Occipital lobe (tissue), 2 donors: ENCODE data around the gene DUSP18. TPM values are rescaled to one million over a fixed set of nuclear protein-coding genes. Genes with fewer than 3 reads are reported as not detected.
A peak's percentile ranks its signal among the peaks of the same experiment; 100 is the strongest.
"Not testable (repeated sequence)": the region's sequence is repeated elsewhere in the genome, so short reads cannot be mapped to it uniquely, and the experiment has no call there.

Experiments used
- DNase-seq: peaks from one replicate; lab custom pipeline; 2025; lab: John Stamatoyannopoulos, UW
- total RNA-seq: library from RNA; depleted of rRNA; stranded (reverse); fragments of >200 nt; gene quantifications from one replicate; pipeline ENCODE4 v1.2.3, GENCODE V29; 2014

The DUSP18 gene
- total RNA-seq, result 22.9 TPM

DNA sequence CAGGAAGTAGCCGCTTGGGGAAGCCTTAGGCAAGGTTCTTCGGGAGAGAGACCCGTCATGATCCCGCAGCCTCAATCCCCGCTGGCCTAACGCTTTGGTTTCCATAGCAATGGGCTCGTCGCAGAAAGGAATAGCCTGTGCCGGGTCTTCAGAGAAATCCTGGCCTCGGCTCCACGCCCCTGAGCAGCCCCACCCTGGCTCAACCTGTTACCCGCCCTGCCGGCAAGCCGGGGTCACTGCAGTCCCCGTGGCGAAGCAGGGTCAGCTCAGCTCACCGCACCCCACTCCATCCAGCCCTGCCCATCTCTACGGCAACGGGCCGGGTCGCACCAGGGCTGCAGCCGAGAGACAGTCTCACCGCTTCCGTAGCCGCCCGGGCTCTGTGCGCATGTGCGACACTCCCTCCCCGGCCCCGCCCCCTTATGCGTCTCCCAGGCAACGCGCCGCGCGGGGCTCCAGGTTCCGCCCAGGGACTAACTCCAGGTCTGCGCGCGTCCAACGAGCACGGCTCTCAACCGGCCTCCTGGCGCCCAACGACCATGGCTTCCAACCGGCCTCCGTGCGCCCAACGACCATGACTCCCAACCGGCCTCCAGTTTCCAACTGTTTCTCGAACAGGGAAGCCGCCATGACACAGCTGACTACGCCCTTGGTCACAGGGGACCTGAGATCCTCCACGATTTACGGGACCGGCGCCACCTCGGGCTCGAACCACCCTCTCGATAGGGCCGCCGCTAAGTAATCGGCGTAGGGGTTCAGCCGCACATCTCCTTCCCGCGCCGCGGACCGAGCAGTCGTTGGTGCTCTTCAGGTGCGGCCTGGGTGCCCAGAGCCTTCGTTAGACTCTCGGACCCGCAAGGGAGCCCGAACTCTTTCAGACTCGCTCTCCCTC lies at the start of gene DUSP18:
Gene DUSP18 (minus strand): TSS at position 382 of the 892 bp plus-strand sequence. CDS start 3,872 bp downstream, outside the sequence.
- peak; percentile 90 for DNase-seq

DNA sequence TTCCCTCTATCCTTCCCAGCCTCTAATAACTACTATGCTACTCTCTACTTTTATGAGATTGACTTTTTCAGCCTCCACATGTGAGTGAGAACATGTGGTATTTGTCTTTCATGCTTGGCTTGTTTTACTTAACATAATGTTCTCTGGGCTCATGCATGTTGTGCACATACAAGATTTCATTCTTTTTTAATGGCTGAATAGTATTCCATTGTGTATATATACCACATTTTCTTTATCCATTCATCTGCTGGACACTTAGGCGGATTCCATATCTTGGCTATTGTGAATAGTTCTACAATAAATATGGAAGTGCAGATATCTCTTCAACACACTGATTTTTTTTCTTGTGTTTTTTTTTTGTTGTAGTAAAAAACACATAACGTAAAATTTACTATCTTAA lies 46.4 kb upstream of the DUSP18 start:
- DNase-seq, result no peak

DNA sequence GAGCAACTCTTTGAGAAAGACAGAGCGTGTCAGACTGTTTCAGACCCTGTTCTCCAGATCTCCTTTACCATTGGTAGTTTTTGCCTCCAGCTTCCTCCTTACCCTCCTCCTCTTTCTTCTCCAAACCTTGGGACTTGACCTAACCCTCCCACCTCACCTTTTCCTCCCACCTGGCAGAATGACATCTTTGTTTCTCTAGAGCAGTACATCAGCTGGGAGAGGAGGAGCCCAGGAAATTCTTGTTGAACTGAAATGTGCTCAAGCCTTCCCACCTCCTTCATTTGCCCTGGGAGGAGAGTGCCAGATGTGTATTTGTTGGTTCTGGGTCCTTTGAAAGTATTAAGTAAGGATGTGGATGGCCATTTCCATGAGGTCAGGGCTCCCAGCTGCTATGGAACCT lies 44.4 kb upstream of the DUSP18 start:
- no peak for DNase-seq

DNA sequence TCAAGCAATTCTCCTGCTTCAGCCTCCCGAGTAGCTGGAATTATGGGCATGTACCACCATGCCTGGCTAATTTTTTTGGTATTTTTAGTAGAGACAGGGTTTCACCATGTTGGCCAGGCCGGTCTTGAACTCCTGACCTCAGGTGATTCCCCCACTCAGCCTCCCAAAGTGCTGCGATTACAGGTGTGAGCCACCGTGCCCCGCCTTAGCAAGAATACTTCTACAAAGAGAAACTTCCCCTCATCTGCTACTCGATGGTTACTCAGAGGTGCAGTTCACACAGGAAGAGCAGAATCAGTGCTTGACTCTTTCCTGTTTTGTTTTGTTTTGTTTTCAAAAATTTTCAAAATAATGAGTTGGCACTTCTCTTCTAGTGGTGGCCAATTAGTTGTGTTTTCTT lies 42.3 kb upstream of the DUSP18 start:
- DNase-seq, result not testable (repeated sequence)

DNA sequence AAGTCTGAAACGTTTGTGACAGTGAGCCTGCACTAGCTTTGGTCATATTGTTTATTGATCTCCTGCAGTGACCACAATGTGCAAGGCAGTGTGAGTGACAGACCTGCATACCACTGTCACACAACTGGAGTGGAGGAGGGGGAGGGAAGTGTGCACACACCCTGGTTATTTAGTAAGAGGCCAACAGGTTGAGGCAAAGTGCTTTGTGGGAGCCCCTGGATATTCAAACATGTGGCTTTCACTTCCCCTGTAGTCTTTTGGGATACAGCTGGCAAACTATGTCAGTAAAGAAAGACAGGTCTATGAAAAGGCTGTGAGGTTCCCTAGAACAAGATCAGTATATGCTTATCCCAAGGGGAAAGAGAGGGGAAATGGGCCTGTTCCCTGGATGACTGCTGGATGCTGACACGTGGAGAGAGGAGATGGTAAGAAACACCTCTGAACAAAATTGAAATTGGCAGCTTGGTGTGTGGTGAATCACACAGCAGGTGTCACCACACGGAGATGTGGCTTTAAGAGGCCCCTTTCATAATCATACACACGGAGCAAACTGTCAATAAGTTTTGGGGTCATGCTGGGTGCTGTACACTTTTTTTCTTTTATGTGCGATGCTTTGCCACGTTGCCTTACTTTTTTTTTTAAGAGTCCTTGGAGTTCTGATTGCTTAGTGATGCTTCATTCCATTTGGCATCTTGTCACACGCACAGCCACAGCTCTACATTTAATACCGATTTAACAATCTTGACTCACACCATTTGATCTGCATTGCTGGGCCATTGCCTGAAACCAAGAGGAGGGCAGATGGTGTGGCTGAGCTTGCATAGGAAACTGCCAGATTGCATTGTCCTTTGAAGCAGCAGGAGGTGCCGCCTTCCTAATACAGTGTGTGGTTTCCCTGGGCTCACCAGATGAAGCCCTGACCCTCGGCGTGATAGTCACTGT lies 38.3 kb upstream of the DUSP18 start:
- DNase-seq, result peak; percentile 69

DNA sequence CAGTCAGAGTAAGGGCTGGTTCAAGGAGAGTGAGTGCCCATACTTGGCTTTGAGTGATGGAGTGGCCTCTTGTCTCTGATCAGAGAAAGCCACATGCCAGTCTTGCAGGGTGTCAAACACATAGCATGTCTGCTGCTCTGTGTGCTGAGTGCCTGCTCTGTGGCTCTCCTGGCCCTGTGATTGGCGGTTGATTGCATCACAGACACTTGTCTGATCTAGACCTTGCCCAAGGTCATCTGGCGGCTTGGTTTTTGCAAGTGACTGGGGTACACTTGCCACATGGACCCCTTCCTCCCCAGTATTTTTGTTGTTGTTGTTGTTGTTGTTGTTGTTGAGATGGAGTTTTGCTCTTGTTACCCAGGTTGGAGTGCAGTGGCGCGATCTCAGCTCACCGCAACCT lies 37.3 kb upstream of the DUSP18 start:
- DNase-seq, result no peak

DNA sequence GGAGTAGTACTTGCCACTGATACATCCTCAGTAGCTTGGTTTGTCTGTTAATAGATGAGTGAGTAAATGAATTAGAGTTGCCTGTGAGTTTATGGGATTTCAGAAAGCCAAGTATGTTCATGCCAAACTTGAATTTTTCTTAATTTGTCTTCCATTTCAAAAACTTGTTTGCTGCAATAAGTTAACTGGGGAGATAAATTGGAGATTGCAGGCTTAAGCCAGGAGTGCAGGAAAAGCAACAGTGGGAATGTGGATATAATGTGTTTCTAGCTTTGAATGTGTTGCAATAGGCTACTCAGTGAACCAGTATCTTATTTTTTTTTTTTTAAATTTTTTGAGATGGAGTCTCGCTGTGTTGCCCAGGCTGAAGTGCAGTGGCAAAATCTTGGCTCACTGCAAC lies 35.2 kb upstream of the DUSP18 start:
- DNase-seq, result no peak

DNA sequence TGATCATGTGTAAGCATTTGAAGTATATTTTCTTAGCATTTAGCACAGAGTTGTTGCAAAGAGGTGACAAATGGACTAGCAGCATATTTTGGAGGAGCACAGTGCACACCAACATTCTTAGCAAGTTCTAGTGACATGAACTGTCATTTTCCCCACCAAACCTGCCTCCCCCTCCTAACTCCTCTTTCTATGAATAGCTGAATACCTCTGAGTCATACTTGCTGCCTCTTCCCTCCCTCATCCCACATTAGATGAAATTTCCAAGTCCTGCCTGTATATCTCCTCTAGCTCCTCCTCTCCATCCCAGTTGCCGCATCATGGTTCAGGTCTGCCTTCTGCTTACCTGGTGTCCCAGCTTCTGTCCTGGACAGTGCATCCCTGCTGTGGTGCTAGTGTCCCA lies 34.2 kb upstream of the DUSP18 start:
- DNase-seq, result peak; percentile 44

DNA sequence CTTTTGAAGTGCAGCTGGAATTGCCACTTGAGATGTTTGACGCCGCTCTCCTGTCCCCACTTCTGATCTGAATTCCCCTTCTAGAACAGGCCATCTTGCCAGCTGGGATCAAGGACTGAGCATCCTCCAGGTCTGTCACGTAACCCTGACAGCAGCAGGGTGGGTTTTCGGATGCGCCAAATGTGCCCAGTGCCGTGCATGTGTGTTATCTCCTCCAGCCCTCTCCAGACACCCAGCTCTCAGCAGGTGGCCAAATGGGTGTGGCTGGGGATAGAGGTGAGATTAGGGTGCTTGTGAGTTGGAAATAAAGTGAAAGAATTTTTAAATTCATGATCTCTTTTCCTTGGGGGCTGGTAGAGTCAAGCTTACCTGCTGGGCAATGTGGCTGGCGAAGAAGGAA lies 30.3 kb upstream of the DUSP18 start:
- no peak for DNase-seq

DNA sequence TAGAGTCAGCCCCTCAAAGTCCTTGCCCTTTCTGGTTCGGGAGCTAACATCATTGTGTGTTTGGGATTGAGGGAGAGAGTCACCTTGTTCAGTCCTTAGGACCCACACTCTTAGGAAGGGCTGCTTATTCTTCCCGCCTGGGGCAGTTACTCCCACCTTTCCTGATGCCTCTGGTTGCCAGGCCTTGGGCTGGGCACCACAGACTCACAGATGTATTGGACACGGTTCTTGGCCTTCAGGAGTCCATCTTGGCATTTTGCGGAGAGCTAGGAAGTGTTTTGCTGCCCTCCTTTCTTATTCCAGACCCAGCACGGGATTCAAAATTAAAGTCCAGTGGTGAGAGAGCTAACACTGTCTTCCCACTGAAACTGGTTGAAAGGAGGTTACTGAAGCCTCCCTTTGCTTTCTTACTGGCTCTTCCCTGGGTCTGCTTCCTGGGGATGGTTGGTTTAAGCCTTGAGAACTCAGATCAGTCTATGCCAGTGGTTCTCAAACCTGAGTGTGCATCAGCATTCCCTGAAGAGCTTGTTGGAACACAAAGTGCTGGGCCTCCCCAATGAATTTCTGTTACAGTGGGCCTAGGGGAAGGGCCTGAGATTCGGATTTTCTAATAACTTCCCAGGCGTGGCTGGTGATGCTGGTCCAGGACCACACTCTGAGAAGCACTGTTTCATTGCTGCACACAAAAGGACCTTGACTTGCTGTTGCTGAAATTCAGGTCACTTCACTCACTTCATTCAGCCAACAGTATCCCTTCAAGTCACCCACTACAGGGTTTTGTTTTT lies 28.4 kb upstream of the DUSP18 start:
- DNase-seq, result no peak

DNA sequence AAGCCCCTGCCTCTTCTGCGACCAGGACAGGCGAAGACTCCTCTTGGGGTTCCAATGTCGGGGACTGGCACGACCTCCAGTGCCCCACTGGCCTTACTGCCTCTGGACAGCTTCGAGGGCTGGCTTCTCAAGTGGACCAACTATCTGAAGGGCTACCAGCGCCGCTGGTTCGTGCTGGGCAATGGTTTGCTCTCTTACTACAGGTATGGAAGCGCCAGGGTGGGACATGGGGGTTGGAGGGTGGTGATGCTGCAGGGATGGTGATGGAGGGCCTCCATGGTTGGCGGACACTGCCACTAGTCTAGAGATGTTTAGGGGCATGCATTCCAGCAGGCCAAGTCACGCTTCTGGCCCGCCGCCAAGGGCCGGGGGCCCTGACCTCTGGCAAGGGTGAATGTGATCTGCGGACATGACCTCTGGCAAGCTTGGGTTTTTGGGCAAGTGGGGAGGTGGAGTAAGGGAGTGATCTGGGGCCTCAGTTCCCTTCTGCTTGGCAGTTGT lies 27.7 kb upstream of the DUSP18 start:
- no peak for DNase-seq

DNA sequence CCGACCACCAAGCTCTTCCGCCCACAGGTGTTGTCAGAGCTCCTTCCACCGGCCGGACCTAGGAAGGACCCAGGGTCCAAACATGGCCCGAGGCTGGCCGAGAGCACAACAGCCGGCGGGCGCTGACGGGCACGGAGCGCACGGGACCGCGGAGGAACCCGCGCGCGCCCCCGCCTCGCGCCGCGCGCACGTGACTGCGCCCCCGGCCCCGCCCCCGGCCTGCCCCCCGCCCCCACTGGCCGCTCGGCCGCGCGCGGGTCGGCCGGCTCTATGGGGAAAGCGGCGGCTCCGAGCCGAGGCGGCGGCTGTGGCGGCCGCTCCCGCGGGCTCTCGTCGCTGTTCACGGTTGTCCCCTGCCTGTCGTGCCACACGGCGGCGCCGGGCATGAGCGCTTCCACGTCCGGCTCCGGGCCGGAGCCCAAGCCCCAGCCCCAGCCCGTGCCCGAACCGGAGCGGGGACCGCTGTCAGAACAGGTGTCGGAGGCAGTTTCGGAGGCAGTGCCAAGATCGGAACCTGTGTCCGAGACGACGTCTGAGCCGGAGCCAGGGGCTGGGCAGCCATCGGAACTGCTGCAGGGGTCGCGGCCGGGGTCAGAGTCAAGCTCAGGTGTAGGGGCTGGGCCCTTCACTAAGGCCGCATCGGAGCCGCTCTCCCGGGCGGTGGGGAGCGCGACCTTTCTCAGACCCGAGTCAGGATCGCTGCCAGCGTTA lies 27.1 kb upstream of the DUSP18 start, which contains the start of gene OSBP2:
Gene OSBP2 (plus strand): TSS at position 235 of the 711 bp plus-strand sequence. CDS start 36 bp downstream, at position 271.
- DNase-seq, result no peak

DNA sequence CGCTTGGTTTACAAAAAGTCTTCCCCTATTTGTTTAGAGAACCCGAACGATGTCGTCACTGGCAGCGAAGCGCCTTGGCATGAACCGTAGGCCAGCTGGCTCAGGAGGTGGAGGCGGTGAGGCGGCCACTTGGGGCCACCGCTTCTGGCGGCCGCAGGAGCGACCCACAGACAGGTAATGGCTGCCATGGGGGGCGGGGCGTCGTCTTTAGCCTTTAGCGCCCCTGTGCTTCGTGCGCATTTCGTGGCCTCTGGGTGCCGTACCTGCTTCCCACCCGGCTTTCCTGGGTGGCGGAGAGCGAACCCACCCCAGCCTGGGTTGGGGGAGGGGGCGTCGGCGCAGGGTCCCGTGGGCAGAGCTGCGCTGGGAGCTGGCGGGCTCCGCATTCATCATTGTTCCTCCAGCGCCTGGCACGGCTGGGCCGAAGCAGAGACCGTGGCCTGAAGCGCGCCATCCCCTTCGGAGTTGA lies 26.5 kb upstream of the DUSP18 start:
- peak; percentile 34 for DNase-seq

DNA sequence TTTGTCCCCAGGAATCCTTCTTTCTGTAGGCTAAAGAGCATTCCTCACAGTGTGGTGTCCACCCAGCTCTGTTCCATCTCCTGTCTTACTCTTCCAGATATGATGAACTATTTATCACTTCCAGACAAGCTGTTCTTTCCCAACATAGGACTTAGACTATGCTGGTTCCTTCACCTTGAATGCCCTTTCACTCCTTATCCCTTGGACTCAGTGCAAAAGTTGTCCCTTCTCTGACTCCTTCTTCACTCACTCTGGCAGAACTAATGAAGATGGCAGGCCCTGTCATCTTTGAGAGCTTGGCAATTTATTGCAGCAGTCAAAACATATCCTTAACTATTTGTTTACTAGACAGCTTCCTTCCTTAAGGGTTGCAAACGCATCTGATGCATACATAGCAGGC lies 23.5 kb upstream of the DUSP18 start:
- DNase-seq, result no peak

DNA sequence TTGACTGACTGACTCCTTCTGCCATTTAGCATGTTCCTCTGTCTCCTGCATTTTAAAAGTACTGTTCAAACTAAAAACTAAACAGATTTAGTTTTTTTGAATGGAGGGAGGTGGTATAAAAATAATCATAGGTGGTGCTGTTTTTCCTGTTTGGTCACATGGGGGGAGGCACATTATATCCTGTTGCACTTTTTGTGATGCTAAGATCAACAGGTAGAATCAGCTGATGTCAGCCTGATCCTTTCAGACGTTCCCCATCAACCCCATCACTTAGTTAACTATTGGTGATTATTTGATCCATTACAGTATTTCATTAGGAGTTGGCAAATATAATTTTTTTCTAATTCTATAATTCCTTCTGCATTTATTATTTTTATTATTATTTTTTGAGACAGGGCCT lies 21.9 kb upstream of the DUSP18 start:
- DNase-seq, result no peak

DNA sequence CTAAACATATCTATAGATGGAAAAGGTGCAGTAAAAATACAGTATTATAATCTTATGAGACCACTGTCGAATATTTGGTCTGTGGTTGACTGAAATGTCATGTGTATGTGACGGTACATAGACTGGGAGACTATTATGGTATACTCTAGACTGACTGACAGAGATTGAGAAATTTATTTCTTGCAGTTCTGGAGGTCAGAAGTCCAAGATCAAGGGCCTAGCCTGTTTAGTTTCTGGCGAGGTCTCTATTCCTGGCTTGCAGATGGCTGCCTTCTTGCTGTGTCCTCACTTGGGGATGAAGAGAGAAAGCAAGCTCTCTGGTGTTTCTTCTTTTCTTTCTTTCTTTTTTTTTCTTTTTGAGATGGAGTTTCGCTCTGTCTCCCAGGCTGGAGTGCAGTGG lies 19.7 kb upstream of the DUSP18 start:
- no peak for DNase-seq

DNA sequence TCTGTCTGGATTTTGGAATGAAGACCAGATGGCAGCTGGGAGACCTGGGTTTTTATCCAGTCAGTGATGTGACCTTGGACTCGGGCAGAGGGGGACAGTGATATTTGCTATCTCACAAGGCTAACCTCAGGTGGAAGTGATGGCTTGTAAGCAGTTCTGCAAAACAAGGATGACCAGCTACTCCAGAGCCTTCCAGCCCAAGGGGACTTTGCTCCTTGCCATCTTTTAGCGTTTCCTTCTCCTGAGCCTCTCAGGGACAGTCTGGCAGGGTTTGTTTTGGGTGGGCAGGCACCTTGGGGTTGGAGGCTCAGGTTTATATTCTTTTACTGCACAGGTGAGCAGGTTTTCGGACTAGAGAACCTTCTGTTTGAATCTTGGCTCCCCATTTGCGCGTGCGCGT lies 17.5 kb upstream of the DUSP18 start:
- DNase-seq, result no peak

DNA sequence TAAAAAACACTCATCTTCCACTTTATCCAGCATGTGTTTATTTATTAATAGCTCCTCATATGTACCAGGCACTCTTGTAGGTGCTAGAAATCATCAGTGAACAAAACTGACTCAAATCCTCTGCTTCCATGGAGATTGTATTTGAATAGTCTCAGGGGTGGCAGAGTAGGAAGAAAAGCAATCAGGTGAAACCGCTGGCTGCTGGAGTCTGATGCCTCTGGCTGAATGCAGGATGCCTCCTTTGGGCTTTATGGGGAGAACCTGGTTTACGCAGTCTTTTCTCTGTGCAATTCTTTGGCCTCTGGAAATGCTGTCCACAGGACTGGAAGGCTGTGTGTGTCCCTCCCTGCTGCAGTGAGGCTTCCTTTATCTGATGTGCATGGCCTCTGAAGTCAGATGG lies 14.2 kb upstream of the DUSP18 start:
- no peak for DNase-seq

DNA sequence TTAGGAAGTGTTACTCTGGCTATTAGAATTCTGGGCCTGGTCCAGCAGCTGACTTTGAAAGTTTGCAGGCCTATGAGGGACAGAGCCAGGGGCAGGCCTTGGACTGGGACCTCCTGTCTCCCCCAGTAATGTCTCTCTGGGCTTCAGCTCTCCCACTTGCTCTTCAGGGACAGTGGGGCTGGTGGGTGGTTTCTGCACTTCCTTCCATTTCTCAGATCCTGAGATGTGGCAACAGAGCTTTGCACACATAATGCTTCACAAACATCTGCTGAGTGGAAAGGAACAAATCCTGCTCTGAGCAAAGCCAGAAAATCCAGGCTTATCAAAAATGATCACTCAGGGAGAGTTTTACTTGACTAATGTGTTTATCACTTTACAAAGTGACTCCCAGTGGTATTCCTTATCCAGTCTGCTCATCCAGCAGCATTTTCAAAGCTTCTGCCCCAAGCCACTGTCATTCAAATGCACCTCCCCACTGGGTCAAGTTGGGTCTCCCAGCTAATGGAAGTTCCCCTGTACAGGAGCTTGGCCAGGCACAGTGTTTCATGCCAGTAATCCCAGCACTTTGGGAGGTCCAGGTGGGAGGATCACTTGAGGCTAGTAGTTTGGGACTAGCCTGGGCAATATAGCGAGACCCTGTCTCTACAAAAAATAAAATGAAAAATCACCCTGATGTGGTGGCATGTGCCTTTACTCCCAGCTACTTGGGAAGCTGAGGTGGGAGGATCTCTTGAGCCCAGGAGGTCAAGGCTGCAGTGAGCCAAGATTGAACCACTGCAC lies 13.5 kb upstream of the DUSP18 start:
- no peak for DNase-seq
